Stimulated activated CD8-positive, alpha-beta memory T cell treated with anti-CD3 and anti-CD28 coated beads, Interleukin-15, amount 100 ng/mL, for 24 hours (primary cell): ENCODE results near the gene KIR2DL3.
"Not testable (repeated sequence)": the region's sequence is repeated elsewhere in the genome, so short reads cannot be mapped to it uniquely, and the experiment has no call there.

Experiments
- DNase-seq: peaks from one replicate; pipeline ENCODE4 v3.0.0-alpha.2; 2020; ENCODE audit warnings: low read depth

KIR2DL3 gene

DNA sequence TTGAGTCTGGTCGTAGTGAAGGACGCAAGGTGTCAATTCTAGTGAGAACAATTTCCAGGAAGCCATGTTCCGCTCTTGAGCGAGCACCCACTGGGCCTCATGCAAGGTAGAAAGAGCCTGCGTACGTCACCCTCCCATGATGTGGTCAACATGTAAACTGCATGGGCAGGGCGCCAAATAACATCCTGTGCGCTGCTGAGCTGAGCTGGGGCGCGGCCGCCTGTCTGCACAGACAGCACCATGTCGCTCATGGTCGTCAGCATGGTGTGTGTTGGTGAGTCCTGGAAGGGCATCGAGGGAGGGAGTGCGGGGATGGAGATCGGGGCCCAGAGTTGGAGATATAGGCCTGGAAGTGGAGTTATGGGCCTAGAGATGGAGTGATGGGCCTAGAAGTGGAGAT is at the start of gene KIR2DL3:
TSS of gene KIR2DL3 (plus strand) at position 208 of the 400 bp plus-strand sequence. CDS start at position 241, 33 bp downstream.
- not testable (repeated sequence) for DNase-seq

DNA sequence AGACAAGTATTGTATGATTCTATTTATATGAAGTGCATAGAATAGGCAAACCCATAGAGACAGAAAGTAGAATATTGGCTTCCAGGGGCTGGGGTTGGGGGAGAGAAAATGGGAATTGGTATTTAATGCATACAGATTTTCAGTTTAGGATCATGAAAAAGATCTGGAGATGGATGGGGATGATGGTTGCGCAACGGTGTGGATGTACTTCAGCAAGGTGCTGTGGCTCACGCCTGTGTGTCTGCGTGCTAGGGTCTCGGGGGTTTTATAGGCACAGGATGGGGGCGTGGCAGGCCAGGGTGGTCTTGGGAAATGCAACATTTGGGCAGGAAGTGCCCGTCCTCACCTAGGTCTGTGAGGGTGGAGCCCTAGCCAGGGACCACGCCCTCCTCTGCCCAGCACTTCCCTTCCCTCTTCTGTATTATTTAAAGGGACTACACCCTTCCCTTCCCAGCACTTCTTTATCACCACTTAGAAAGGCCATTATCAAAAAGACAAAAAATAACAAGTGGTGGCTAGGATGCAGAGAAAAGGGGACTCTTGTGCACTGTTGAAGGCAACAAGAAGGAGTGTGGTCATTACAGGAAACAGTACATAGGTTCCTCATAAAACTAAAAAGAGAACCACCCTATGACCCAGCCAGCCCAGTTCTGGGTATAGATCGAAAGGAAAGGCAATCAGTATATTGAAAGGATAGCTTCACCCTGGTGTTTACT is 46.6 kb upstream of the KIR2DL3 start:
- DNase-seq: no peak

DNA sequence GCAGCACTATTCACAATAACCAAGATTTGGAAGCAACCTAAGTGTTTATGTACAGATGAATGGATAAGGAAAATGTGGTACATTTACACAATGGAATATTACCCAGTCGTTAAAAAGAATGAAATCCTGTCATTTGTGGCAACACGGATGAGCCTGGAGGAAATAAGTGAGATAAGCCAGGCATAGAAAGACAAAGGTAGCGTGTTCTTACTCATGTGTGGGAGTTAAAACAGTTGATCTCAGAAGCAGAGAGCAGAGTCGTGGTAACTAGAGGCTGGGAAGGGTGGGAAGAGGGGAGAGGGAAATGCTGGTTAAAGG is 46.1 kb upstream of the KIR2DL3 start:
- DNase-seq: no peak

DNA sequence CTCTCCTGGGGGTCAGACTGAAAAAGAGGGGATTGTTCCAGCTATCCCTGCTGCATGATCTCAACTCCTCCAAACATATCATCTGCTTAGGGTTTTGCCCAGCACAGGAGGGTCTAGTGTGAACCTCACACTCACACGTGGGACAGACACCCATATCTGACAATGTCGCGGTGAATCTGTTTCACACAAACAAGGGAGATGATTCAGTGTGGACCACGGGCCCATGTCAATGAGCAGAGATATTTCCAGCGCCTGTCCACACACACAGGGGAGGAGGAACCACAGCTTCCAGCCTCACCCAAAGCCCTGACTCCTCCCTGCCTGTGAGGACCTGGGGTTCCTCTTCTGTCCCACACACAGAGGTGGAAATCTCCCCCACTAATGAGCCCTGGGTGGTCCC is 43.7 kb upstream of the KIR2DL3 start:
- no peak for DNase-seq

DNA sequence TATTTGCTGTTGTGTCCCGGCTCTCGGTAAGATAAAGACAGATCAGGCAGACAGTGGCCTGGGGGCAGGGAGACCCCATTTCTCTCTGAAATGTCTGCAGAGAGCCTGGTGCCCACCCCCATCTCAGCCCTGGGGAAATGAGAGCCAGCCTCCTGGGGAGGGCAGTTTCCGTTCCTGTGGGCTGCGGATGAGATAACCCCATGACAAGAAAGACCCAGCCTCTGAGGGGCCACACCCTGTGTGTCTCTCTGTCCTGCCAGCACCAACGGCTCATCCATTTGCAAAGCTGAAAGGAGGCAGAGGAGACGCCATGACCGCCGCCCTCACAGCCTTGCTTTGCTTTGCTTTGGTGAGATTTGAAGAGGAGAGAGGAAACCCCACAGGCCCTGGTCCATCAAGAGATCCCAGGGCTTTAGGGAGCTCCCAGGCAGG is 42.2 kb upstream of the KIR2DL3 start:
- no peak for DNase-seq

DNA sequence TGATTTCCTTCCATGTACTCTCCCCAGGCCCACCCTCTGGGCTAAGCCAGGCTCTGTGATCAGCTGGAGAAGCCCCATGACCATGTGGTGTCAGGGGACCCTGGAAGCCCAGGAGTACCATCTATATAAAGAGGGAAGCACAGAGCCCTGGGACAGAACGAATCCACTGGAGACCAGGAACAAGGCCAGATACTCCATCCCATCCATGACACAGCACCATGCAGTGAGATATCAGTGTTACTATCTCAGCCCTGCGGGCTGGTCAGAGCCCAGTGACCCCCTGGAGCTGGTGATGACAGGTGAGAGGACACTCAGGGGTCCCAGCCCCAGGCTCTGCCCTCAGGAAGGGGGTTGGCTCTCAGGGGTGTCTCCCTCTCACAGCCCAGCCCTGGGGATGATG is 41.5 kb upstream of the KIR2DL3 start:
- DNase-seq: no peak

DNA sequence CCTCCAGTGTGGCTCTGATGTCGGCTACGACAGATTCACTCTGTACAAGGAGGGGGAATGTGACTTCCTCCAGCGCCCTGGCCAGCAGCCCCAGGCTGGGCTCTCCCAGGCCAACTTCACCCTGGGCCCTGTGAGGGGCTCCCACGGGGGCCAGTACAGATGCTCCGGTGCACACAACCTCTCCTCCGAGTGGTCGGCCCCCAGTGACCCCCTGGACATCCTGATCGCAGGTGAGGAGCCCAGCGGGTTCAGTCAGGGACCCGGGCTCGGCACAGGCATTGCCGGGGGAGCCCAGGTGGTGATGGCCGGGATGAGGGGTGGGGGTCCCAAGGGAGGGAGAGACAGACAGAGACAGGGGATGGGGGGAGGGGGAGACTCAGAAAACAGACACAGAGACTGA is 40.6 kb upstream of the KIR2DL3 start:
- not testable (repeated sequence) for DNase-seq

DNA sequence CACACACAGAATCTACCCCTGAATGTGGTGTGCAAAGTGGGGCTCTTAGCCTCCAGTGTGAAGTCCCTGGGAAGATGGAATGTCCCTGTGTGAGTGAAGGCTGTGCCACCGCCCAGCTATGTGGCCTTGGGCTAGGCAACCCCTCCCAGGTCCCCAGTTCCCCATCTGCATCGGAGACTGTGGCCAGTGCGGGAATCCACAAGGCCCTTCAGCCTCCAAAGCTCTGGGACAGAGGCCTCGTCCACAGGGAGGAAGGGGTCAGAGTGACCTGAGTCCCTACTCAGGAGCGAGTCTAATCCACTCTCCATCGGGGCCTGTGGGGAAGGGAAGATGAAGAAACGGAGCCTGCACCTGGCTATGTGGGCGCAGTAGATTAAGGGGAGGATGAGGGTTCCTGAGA is 33.4 kb upstream of the KIR2DL3 start:
- DNase-seq: no peak

DNA sequence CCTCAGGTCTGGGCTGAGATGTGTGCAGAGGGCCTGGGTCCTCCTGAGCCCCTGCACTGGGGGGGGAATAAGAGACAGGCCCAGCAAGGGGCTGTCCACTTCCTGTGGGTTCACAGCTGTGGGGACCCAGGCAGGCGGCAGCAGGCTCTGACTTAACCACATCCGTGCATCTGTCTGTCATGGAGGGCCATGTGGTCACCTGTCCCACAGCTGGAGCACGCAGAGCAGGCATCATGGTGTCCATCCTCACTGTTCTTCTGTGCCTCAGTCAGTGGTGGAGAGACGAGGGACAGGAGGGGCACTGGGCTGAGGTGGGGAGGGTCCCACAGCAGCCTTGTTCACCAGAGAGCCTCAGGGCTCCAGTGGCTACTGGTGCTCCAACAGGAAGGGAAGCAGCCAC is 30.4 kb upstream of the KIR2DL3 start:
- no peak for DNase-seq

DNA sequence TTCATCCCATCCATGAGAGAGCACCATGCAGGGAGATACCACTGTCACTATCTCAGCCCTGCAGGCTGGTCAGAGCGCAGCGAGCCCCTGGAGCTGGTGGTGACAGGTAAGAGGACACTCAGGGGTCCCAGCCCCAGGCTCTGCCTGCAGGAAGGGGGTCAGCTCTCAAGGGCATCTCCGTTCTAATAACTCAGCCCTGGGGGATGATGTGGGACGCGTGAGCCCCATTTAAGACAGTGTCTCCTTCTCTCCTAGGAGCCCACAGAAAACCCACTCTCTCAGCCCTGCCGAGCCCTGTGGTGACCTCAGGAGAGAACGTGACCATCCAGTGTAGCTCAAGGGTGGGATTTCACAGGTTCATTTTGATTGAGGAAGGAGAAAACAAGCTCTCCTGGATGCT is 29.5 kb upstream of the KIR2DL3 start:
- no peak for DNase-seq

DNA sequence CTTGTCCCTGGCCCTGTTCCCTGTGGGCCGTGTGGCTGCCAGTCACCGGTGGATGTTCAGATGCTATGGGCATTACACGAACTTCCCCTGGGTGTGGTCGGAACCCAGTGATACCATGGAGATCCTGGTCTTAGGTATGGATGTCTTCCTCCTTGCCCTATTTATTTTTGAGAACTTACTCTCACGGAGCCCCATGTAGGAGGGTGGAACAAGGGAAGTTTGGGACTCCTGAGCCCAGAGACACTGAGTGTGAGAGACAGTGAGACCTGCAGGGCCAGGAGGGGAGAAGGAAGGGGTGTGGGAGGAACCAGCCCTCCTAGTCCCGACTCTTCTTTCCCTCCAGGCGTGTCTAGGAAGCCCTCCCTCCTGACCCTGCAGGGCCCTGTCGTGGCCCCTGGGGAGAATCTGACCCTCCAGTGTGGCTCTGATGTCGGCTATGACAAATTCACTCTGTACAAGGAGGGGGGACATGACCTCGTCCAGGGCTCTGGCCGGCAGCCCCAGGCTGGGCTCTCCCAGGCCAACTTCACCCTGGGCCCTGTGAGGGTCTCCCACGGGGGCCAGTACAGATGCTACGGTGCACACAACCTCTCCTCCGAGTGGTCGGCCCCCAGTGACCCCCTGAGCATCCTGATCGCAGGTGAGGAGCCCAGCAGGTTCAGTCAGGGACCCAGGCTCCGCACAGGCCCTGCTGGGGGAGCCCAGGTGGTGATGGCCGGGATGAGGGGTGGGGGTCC is 28.9 kb upstream of the KIR2DL3 start:
- no peak for DNase-seq

DNA sequence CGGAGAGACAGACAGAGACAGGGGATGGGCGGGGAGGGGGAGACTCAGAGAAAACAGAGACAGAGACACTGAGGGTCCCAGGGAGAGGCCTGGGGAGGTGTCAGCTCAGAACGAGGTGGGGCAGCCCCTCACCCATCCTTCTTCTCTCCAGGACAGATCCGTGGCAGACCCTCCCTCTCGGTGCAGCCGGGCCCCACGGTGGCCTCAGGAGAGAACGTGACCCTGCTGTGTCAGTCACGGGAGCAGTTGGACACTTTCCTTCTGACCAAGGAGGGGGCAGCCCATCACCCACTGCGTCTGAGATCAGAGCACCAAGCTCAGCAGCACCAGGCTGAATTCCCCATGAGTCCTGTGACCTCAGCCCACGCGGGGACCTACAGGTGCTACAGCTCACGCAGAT is 28.4 kb upstream of the KIR2DL3 start:
- DNase-seq: not testable (repeated sequence)

DNA sequence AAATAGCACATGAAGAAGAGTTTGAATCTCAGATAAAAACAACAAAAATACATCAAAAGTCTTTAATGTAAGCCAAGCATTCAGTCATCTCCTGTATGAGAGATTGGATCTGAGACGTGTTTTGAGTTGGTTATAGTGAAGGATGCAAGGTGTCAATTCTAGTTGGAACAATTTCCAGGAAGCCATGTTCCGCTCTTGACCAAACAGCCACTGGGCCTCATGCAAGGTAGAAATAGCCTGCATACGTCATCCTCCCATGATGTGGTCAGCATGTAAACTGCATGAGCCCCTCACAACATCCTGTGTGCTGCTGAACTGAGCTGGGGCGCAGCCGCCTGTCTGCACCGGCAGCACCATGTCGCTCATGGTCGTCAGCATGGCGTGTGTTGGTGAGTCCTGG is 14.2 kb upstream of the KIR2DL3 start, which contains the start of gene KIR3DL3:
TSS of gene KIR3DL3 (plus strand) at position 301 of the 400 bp plus-strand sequence. CDS start at position 356, 55 bp downstream.
- DNase-seq: no peak

DNA sequence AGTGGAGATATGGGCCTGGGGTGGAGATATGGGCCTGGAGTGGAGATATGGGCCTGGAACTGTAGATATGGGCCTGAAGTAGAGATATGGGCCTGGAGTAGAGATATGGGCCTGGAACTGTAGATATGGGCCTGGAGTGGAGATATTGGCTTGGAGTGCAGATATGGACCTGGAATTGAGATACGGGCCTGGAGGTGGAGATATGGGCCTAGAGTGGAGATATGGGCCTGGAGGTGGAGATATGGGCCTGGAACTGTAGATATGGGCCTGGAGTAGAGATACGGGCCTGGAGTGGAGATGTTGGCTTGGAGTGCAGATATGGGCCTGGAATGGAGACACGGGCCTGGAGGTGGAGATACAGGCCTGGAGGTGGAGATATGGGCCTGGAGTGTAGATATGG is 13.7 kb upstream of the KIR2DL3 start:
- DNase-seq: no peak

DNA sequence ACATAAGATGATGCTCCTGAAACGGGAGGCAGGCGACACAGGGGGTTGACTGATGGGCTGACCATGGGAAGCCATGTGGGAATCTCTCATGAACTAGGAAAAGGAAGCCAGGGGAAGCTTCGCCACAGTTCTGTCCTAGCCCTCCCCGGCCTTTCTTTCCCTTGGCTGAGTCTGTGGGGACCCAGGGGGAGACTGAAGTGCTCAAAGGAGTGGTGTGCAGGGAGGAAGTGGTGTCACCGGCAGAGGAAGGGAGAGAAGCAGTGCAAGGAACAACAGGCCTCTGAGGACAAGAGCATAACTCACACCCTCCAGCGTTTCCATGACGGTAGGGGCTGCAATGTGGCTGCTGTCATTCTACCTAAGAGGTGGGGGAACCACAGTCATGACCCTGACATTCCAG is 13.0 kb upstream of the KIR2DL3 start:
- no peak for DNase-seq

DNA sequence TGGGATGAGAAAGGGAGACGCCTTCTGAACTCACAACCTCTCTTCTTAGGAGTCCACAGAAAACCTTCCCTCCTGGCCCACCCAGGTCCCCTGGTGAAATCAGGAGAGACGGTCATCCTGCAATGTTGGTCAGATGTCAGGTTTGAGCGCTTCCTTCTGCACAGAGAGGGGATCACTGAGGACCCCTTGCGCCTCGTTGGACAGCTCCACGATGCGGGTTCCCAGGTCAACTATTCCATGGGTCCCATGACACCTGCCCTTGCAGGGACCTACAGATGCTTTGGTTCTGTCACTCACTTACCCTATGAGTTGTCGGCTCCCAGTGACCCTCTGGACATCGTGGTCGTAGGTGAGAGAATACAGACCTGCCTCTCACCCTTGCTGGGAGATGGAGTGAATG is 10.8 kb upstream of the KIR2DL3 start:
- no peak for DNase-seq

DNA sequence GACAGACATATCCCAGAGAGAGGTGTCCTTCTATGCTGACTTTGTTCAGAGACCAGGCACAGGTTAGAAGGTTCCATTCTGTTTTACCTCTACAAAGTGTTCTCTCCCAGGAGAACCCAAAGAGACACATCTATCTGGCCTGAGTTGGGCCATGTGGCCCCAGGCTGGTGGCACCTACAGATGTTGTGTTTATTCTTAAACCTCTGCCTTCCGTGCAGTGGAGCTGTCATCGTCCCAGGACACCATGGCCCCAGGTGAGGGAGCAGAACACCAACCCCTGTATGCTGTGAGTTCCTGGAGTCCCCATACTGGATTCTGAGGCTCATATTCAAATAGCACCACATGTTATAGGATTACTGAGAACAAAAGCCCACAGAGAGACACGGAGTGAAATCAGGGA is 10.1 kb upstream of the KIR2DL3 start:
- no peak for DNase-seq

DNA sequence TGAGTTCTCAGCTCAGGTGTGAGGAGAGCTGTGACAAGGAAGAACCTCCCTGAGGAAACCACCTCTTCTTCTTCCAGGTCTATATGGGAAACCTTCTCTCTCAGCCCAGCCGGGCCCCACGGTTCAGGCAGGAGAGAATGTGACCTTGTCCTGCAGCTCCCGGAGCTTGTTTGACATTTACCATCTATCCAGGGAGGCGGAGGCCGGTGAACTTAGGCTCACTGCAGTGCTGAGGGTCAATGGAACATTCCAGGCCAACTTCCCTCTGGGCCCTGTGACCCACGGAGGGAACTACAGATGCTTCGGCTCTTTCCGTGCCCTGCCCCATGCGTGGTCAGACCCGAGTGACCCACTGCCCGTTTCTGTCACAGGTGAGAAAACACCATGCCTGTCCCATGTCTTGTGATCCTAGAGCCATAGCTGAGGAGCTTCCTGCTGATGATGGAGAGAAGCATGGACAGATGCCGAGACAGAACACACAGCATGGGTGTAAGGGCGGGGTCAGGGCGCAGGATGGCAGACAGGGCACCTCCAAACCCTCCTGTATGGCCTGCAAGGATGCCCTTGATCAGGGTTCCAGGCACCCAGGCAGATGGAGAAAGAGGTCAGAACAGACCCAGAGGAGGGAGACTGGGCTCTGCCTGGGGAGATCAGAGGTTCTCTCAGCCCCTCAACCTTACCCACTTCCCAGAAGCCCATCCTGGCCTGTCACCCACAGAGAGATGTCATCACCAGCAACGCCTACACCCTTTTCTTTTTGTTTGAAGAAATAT is 8.7 kb upstream of the KIR2DL3 start:
- DNase-seq: no peak

DNA sequence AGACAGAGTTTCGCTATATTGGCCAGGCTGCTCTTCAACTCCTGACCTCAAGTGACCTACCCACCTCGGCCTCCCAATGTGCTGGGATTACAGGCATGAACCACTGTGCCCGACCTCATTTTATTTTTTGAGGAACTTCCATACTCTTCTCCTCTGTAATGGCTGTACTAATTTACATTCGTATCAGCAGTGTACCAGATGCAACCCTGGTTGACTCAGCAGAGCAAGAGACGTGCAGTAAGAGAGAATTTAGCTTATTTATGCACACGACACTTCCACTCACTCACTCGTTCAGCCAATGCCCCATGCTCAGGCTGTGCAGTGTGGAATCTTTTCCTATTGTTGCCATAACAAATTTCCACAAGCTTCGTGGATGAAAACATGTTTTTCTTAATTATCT is 7.1 kb upstream of the KIR2DL3 start:
- DNase-seq: no peak

DNA sequence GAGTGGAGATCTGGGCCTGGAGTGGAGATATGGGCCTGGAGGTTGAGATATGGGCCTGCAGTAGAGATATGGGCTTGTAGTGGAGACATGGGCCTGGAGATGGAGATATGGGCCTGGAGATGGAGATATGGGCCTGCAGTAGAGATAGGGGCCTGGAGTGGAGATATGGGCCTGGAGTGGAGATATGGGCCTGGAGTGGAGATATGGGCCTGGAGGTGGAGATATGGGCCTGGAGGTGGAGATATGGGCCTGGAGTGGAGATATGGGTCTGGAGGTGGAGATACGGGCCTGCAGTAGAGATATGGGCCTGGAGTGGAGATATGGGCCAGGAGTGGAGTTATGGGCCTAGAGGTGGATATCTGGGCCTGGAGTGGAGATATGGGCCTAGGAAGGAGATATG is 402 bp downstream of the KIR2DL3 start:
- no peak for DNase-seq

DNA sequence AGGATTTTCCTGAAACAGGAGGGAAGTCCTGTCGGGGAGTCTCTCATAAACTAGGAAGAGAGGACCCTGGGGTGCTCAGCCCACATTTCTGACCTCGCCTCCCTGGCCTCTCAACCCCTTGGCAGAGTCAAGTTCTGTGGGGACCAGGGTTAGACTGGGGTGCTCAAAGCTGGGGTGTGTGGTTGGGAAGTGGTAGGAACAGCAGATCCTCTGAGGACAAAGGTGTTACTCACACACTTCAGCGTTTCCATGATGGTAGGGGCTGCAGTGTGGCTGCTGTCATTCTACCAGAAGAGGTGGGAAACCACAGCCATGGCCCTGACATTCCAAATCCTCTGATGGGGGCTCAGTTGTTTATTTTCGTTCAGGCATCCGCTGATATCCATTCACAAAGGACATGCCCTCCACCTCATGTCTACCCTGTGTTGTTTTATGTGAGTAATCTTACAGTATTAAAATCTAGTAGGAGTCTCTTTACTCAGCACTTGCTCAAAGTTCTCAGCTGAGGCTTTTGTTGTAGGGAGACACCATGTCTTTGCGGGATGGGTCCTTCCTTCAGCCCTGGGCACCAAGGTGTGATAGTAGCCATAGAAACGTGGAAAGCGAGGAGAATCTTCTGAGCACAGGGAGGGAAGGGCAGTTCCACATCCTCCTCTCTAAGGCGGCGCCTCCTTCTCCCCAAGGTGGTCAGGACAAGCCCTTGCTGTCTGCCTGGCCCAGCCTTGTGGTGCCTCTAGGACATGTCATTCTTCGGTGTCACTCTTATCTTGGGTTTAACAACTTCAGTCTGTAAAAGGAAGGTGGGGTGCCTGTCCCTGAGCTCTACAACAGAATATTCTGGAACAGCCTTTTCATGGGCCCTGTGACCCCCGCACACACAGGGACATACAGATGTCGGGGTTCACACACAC is 1.5 kb downstream of the KIR2DL3 start:
- no peak for DNase-seq

DNA sequence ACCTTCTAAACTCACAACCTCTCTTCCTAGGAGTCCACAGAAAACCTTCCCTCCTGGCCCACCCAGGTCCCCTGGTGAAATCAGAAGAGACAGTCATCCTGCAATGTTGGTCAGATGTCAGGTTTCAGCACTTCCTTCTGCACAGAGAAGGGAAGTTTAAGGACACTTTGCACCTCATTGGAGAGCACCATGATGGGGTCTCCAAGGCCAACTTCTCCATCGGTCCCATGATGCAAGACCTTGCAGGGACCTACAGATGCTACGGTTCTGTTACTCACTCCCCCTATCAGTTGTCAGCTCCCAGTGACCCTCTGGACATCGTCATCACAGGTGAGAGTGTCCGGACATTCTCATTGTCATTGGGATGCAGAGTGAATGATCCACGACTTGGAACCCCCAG is 3.6 kb downstream of the KIR2DL3 start:
- DNase-seq: not testable (repeated sequence)
